Measurements from ENCODE around the gene TMTC1. TPM values are rescaled to one million over a fixed set of nuclear protein-coding genes. Genes with fewer than 3 reads are reported as not detected.

Gene TMTC1
- total RNA-seq, 2 experiments from 2014 or later, result not detected

DNA sequence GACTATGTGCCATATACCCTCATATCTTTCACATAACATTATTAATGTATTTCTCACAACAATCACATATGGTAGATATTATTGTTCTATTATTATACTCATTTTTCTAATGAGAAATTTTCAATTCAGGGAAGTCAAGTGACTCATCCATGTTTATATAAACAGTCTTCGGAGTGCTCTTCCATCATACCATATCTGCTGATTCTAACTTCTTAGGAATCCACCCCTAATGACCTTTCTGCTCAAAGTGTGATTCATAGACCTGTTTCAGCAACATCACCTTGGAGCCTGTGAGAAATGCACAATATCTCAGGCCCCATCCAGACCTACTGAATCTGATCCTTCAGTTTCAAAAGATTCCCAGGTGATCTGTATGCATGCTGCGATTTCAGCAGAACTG, 246.4 kb downstream of the TMTC1 start:
- ChIA-PET CTCF (no interaction called here), POLR2A (no interaction called here)
- intact Hi-C loops (cut with micrococcal nuclease), result no loop called here
- Mint-ChIP-seq H3K4me3 (no peak overlapping the region), H3K9me3 (no peaks in the 10 kb centered on the region), H3K36me3 (ENCODE audit: low read depth) (no peaks in the 10 kb centered on the region), H3K27me3 (peaks cover 8% of the 10 kb centered on the region), H3K4me1 (ENCODE audit: low read depth) (no peaks in the 10 kb centered on the region), H3K27ac (no peak overlapping the region)
- DNase-seq (no peak), ATAC-seq (no peak)
- TF ChIP-seq, protein P1, sequence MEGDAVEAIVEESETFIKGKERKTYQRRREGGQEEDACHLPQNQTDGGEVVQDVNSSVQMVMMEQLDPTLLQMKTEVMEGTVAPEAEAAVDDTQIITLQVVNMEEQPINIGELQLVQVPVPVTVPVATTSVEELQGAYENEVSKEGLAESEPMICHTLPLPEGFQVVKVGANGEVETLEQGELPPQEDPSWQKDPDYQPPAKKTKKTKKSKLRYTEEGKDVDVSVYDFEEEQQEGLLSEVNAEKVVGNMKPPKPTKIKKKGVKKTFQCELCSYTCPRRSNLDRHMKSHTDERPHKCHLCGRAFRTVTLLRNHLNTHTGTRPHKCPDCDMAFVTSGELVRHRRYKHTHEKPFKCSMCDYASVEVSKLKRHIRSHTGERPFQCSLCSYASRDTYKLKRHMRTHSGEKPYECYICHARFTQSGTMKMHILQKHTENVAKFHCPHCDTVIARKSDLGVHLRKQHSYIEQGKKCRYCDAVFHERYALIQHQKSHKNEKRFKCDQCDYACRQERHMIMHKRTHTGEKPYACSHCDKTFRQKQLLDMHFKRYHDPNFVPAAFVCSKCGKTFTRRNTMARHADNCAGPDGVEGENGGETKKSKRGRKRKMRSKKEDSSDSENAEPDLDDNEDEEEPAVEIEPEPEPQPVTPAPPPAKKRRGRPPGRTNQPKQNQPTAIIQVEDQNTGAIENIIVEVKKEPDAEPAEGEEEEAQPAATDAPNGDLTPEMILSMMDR (IDR thresholded peaks at IDR 0.05), result no peak

DNA sequence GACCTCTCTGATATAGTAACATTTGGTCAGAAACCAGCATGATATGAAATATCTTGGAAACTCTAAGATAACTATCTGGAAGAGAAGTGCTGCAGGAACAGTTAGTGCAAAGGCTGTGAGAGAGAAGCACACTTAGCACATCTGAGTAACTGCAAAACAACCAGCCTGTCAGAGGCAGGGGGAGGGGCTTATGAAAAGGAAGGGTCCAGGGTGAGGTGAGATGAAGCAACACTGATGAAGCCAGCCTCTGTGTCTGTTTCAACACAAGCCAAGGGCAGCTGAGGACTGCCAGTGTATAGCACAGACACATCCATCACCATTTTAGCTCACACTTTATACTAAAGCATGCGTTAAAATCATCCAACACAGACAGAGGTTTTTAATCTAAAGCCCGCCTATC, 248.8 kb downstream of the TMTC1 start:
- Mint-ChIP-seq H3K4me1 (ENCODE audit: low read depth) (no peaks in the 10 kb centered on the region), H3K36me3 (ENCODE audit: low read depth) (no peaks in the 10 kb centered on the region), H3K9me3 (no peaks in the 10 kb centered on the region), H3K27ac (no peak overlapping the region), H3K4me3 (no peak overlapping the region), H3K27me3 (peaks cover 16% of the 10 kb centered on the region)
- POLR2A ChIA-PET, result no interaction called here
- intact Hi-C loops (cut with micrococcal nuclease), result no loop called here
- no peak for ATAC-seq
- DNase-seq, result no peak
- TF ChIP-seq, protein P1 (IDR thresholded peaks at IDR 0.05), result no peak
- CTCF ChIA-PET, result interaction anchor here (2.3 kb wide), 1 partner anchor 15 kb away, joined by 7 read pairs; no protein-coding TSS in a partner anchor

DNA sequence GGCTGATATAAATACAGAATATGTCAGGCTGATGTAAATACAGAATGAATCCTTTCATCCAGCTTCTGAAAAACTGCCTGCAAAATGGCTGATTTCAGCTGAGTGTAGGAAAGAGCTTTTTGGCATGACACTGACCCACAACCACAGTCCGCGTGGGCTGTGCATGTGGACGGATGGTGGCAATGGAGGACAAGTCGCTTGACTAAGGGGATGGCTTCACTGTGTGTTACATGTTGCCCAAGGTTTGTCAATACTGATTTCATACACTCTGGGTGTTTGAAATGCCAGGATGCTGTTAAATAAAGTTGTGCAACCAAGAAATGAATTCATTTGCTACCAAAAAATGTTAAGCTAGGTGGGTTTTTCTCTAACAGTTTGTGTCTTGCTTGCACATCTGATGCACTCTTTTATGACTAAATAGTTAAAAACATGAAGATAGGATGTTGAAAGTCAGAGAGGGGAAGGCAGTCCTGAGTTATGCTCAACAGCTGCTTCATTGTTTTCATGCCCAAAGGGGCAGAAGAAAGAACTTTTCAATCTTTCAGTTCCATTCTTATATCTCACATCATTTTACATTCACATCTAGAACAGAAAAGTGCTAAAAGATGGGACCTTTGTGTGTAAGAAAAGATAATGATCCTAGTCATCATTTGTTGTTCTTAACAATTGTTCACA, 249.8 kb downstream of the TMTC1 start:
- ChIA-PET CTCF (interaction anchor here (0.9 to 2.3 kb wide), 4 partner anchors 14 to 1274 kb away, joined by 3 to 7 read pairs (median 3); no protein-coding TSS in a partner anchor), POLR2A (no interaction called here)
- no peaks in the 10 kb centered on the region for H3K9me3 Mint-ChIP-seq
- H3K27ac Mint-ChIP-seq, result no peak overlapping the region
- no peak overlapping the region for H3K4me3 Mint-ChIP-seq
- DNase-seq (no peak), ATAC-seq (no peak)
- TF ChIP-seq, protein P1 (IDR thresholded peaks at IDR 0.05), result no peak
- intact Hi-C loops (cut with micrococcal nuclease), result no loop called here
- H3K27me3 Mint-ChIP-seq, result peaks cover 21% of the 10 kb centered on the region
- H3K36me3 Mint-ChIP-seq (ENCODE audit: low read depth), result no peaks in the 10 kb centered on the region
- no peaks in the 10 kb centered on the region for H3K4me1 Mint-ChIP-seq (ENCODE audit: low read depth)

DNA sequence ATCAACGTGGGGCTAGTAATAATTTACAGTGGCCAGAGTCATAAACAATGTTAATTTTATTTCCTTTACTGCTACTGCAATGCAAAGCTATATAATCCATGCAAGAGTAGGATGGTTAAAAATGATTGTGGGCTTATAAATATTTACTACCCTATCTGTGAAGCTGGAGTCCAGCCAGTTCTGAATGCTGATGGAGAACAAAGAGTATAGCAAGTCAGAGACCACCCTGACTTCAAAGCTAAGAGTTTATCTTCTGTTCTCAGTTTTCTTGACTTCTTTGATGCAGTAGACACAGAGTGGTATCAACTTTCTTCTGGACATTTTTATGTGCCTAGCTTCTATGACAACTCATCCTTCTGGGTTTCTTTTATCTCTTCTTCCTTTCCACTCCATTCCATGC, 252.3 kb downstream of the TMTC1 start:
- Mint-ChIP-seq H3K27ac (no peak overlapping the region), H3K4me1 (ENCODE audit: low read depth) (no peaks in the 10 kb centered on the region), H3K9me3 (no peaks in the 10 kb centered on the region), H3K36me3 (ENCODE audit: low read depth) (no peaks in the 10 kb centered on the region), H3K4me3 (no peak overlapping the region), H3K27me3 (peaks cover 21% of the 10 kb centered on the region)
- ATAC-seq, result no peak
- ChIA-PET CTCF (interaction anchor here (1.2 to 2.3 kb wide), 2 partner anchors 12 to 22 kb away, joined by 3 to 10 read pairs; no protein-coding TSS in a partner anchor), POLR2A (no interaction called here)
- no peak for DNase-seq
- intact Hi-C loops (cut with micrococcal nuclease), result no loop called here
- TF ChIP-seq, protein P1 (IDR thresholded peaks at IDR 0.05), result no peak

DNA sequence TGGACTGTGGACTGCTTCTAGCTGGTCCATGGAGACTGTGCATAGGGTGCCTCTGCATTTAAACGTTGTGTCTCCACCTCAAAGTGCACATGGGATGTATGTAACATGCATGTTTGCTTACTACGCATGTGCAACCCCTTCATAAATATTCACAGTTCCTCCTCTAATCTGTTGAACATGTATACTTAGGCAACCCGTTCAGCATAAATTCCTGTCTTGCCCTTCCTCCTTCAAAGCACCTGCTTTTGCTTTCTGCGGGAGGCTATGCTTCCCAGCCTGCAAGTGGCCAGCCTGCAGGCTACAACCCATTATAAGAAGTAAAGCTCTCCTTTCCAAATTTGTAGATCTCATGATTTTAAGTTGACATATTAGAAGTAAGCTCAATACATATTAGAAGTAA, 253.3 kb downstream of the TMTC1 start:
- ATAC-seq, result no peak
- CTCF ChIA-PET, result interaction anchor here (0.7 to 2.3 kb wide), 3 partner anchors 11 to 23 kb away, joined by 3 to 10 read pairs (median 3); no protein-coding TSS in a partner anchor

More for the DNA sequence above, 253.3 kb downstream of the TMTC1 start:
- intact Hi-C loops (cut with micrococcal nuclease), result no loop called here
- H3K4me3 Mint-ChIP-seq, result no peak overlapping the region
- peaks cover 22% of the 10 kb centered on the region for H3K27me3 Mint-ChIP-seq
- no peak overlapping the region for H3K27ac Mint-ChIP-seq
- no peaks in the 10 kb centered on the region for H3K4me1 Mint-ChIP-seq (ENCODE audit: low read depth)
- no peak for DNase-seq
- H3K9me3 Mint-ChIP-seq, result no peaks in the 10 kb centered on the region
- H3K36me3 Mint-ChIP-seq (ENCODE audit: low read depth), result no peaks in the 10 kb centered on the region
- POLR2A ChIA-PET, result no interaction called here
- TF ChIP-seq, protein P1 (IDR thresholded peaks at IDR 0.05), result no peak
